ENCODE data around the gene VSTM2L. TPM values are rescaled to one million over a fixed set of nuclear protein-coding genes. Genes with fewer than 3 reads are reported as not detected.

The VSTM2L gene
- polyA plus RNA-seq, 4 donors, result 1.6 to 23.0 (median 2.2) TPM

DNA sequence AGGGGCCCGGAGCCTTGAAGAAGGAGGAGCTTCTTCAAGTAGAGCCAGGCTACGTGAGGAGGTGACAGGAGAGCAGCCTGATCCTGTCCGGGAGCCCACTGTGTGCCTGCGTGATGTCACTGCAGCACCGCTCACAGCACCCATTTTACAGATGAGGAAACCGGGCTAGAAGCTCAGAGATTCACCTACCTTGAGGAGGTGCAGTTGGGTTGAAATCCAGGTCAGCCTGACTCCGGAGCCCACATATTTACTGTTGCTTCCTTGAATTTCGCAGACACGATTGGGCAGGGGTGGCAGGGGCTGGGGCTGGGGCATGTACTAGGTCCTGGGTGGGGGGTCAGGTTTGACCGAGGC lies 12.5 kb downstream of the VSTM2L start:
- no peak for DNase-seq (ENCODE audit: low read depth in 4 of 4, low spot score in 3 of 4)

DNA sequence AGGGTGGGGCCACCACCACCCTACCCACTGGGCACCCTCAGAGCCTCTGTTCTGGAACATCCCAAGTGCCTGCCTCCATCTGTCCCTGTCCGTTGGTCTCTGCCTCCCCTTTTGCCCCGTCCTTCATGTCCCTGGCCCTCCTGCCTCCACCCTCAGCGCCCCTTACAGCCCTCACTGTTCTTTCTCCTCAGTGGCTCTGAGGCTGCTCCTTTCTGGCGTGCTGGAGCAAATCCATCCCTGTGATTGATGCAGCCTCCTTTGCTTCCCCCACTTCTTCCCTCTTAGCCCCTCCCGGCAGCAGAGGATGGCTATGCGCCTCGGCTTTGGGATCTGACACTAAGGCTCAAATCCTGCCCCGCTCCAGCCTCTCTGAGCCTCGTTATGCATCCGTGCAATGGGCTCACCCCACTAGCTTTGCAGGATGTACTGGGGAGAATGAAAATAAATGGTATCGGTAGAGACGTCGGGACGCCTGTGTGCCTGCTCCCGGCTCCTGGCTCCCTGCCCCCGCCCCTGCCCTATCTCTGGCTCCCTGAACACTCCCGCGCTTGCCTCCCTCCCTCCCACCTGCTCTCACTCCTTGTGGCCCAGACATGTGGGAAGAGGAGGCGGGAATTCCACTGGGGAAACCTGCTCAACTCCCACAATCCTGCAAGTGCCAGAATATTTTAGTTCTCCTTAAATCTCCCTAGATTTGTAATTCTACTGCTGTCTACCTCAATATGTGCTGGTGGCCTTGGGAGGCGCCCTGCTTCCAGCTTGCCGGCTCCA lies 13.1 kb downstream of the VSTM2L start:
- DNase-seq (ENCODE audit: low read depth in 4 of 4, low spot score in 3 of 4), result no peak

DNA sequence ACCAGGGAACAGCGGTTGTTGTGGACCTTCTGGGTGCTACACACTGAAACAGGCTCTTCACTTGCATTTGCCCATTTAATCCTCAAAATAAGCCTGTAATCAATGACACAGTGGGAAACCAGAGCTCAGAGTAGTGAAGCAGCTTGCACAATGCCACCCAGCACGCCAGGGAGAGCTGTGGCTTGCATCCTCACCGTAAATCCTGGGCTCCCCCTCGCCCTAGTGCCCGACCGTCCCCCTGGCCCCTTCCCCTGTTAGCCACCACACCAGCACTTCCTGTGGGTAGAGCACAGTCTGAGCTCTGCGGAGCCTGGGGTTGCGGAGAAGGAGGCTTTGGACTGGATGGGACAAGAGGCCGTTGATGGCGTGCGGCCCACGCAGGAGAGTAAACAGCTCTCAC lies 14.5 kb downstream of the VSTM2L start:
- DNase-seq (ENCODE audit: low read depth in 4 of 4, low spot score in 3 of 4), result no peak

- DNase-seq (ENCODE audit: low read depth in 4 of 4, low spot score in 3 of 4), result no peak
Measured at GRCh38 chr20:37918035-37918434, 15.1 kb downstream of the VSTM2L start.

DNA sequence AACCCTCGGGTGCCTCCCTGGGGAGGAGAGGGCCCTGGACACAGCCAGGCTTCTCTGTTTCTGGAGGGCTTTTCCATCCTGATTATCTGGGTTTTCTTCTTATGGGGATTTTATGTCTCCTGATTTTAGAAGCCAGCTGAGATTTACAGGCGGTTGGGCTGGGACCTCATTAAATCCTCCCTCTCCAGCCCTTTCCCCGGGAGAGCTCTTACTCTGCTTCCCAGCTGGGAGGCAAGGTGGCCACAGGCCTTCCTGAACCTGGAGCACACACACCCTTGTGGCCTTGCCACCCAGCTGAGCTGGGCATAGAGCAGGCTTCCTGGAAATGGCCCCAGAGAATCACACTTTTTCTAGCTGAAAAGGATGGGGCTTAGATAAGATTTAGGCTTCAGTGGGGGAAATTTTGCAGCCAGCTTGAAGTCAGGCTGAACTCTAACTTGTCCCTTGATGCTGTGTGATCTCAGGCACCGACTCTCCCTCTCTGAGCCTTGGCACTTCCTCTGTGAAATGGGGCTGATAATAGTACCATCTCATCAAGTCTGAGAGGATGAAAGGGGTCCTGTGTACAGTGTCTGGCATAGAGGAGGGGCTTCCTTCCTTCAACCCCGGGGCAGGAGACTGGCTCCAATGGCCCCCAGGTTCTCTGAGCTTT lies 16.6 kb downstream of the VSTM2L start:
- DNase-seq (ENCODE audit: low read depth in 4 of 4, low spot score in 3 of 4), result no peak

GRCh38 chr20:37920270-37920669 lies 17.3 kb downstream of the VSTM2L start:
- DNase-seq (ENCODE audit: low read depth in 4 of 4, low spot score in 3 of 4), result no peak

DNA sequence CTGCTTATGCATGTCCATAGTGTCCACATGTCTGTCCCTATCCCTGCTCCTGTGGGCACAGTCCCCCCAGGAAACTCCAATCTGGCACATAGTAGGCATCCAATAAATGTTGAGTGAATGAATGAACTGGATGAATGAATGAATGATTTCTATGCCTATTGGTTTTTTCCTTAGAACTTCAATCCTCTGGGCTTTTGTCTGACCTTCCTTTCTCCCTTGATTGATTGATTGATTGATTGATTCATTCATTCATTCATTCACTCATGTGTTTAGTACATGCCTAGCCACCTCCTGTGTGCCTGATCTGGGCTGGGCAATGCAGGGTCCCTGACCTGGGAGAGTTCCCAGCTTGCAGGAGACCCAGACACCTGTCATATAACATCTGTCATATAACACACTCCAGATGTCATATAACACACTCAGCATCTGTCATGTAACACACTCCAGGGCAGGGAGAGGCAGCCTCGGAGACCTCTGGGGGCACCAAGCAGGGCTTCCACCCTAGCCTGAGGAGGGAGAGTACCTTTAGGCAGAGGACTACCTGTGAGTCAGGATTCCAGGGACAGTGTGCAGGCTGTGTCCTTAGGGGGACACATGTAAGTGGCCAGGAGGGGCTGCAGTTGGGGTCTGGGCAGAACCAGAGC lies 17.9 kb downstream of the VSTM2L start:
- no peak for DNase-seq (ENCODE audit: low read depth in 4 of 4, low spot score in 3 of 4)

DNA sequence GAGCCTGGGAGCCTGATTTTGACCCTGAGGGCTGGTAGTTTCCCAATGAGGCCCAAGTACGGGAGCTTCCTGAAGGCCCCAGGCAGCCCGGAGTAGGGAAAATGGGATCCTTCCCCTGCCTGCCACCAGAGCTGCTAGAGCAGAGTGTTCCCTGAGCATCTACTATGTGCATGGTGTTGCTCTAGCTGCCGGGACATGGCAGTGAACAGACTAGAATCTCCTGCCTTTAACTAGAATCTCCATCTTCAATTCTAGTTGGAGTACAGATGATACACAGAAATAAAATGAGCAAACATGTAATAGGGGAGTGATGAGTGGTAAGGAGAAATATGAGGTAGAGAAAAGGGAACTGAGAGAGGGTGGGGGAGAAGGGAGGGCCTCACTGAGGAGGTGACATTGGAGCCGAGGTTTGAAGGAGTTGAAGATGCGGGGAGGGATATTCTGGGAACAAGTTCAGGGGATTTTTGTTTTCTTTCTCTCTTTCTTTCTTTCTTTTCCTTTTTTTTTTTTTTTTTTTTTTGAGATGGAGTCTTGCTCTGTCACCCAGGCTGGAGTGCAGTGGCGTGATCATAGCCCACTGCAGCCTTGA lies 18.5 kb downstream of the VSTM2L start:
- DNase-seq (ENCODE audit: low read depth in 4 of 4, low spot score in 3 of 4), result no peak

- DNase-seq (ENCODE audit: low read depth in 4 of 4, low spot score in 3 of 4), result no peak
Measured at GRCh38 chr20:37922016-37922415, 19.1 kb downstream of the VSTM2L start.

DNA sequence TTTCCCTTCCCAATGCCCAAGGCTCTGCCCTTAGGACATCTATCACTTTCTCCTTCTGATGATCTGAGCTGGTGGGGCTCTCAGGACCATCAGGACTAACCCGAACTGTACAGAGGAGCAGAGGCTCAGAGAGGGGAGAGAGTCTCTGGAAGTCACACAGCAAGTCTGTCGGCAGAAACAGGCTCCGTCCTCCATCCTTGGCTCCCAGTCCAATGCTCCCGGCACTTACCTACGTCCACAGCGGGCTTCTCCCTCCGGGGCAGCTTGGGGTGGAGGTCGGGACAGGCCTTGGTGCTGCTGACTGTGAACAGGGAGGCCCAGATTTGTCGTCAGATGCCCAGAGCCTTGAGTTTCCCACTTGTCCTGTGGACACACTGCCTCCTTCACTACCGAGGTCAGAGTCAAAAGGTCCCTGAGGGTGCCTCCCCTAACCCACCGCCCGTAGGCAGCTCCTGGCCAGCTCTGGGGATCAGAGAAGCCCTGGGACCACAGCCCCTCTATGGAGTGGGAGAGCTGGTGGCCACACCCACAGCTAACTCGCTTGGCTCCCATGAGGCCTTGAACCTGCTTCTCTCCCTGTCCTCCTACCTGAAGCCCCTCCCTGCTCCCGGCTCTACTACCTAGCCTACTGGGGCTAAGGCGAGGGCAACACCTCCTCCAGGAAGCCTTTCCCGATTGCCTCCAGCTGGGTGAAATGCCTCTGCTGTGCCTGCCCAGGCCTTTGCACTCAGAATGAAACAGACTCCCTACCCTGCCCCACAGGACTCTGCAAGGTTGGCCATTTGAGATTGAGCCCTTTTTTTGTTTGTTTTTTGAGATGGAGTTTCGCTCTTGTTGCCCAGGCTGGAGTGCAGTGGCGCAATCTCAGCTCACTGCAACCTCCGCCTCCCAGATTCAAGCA lies 22.6 kb downstream of the VSTM2L start:
- no peak for DNase-seq (ENCODE audit: low read depth in 4 of 4, low spot score in 3 of 4)

DNA sequence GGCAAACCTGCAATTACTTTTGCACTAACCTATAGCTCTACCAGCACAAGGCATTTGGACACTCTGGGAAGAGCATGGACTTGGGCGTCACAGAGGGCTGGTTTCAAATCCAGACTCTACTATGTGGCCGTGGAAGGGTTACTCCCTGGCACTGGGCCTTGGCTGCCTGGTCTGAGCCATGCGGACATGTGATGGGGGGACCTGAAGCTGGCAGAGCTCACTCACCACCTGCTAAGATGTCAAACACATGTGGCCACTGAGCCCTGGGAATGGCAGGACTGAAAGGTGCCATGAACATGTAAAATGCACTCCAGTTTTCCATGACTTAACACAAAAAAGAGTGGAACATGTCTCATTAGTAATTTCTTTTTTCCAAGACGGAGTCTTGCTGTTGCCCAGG lies 23.7 kb downstream of the VSTM2L start:
- no peak for DNase-seq (ENCODE audit: low read depth in 4 of 4, low spot score in 3 of 4)

- DNase-seq (ENCODE audit: low read depth in 4 of 4, low spot score in 3 of 4), result no peak
Measured at GRCh38 chr20:37927410-37928095, 24.6 kb downstream of the VSTM2L start.

DNA sequence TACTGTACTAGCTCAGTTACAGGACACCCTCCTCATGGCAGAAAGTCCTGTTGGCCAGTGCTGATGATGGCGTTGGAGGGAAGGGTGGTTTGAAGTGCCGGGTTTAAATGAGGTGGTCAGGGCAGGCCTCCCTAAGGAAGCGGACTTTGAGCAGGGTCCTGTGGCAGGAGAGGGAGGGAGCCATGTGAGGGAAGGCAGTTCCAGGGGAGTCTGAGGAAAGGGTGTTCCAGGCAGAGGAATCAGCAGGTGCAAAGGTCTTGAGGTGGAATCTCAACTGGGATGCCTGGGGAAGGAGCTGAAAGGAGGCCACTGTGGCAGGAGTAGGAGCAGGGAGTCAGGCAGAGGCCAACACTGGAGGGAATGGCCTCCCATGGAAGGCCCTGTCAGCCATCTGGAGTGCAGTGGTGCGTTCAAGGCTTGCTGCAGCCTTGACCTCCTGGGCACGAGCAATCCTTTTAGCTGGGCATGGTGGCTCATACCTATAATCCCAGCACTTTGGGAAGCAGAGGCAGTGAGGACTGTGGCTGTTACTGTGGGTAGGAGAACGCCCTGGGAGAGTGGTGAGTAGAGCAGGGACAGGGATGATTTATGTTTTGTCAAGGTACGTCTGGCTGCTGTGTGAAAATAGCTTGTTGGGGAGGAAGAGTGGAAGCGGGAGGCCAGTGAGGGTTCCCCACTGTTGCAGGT lies 26.2 kb downstream of the VSTM2L start:
- DNase-seq (ENCODE audit: low read depth in 4 of 4, low spot score in 3 of 4), result no peak

GRCh38 chr20:37929683-37930014 lies 26.7 kb downstream of the VSTM2L start:
- no peak for DNase-seq (ENCODE audit: low read depth in 4 of 4, low spot score in 3 of 4)

DNA sequence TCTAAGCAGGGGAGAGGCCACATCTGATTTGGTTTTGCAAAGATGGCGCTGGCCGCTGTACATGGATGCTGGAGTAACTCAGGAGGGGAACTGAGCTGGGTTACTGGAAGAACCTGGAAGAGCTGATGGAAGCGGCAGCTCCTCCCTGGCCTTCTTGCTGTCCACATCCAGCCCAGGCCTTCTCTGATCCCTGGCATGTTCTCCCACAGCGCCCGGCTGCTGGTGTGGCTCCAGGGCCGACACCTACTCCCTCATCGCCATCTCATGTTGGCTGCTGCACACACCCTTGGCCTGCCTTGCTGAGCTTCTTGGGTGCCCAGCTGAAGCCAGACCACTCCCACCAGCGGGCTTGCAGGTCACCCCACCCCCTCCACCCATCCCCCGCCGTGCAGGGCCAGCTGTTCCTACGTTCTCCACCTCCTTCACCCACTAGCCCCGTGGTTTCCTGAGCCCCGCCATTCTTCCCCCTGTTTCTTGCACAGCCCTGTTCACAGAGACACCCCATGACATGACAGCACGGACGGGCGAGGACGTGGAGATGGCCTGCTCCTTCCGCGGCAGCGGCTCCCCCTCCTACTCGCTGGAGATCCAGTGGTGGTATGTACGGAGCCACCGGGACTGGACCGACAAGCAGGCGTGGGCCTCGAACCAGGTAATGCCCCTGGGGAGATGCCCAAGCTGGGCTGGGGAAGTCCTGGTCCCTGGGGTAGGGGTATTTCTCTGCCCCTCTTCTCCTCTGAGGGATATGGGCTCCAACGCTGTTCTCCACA lies 28.4 kb downstream of the VSTM2L start:
- DNase-seq (ENCODE audit: low read depth in 4 of 4, low spot score in 3 of 4), result no peak

- no peak for DNase-seq (ENCODE audit: low read depth in 4 of 4, low spot score in 3 of 4)
Measured at GRCh38 chr20:37932074-37932473, 29.1 kb downstream of the VSTM2L start.

- no peak for DNase-seq (ENCODE audit: low read depth in 4 of 4, low spot score in 3 of 4)
Measured at GRCh38 chr20:37932919-37933318, 30.0 kb downstream of the VSTM2L start.

DNA sequence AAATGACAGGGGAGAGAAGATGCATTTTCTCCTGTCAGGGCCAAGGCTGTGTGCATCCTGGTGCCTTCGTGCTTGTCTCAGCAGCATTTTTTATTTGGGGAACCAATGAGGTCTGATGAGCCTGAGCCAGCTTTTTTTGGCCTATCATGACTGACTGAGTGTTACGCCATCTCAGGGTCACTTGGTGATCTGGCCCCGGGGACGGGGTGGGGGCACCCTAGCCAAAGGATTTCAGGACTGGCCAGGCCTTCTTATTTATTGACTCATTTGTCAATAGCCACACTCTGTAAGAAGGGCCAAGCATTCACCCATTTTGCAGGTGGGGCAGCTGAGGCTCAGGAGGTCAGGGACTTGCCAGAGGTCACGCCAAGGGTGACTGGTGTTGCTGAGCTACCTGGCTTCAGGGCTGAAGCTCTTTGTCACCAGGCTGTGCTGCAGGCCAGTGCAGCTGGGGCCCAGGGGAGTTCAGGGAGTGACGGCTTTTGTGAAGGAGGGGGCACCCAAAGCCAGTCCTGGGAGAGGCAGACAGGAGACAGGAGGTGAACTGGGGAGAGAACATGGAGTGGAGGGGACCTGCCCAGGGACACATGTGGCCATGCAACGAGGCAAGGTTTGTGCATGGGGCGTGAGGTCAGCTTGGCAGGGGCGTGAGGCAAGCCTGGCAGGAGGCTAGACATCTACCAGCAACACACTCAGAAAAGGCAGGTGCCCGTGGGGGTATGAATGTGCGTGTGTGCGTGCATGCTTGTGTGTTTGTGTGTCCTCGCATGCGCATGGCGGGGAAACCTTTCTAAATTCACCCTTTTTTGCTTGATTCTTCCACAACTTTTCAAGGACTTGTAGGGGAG lies 31.1 kb downstream of the VSTM2L start:
- no peak for DNase-seq (ENCODE audit: low read depth in 4 of 4, low spot score in 3 of 4)

Data from left renal pelvis (tissue), 4 donors.